GM21528 (cell line): ENCODE data around the gene RDH16.
"Not testable (repeated sequence)": the region's sequence is repeated elsewhere in the genome, so short reads cannot be mapped to it uniquely, and the experiment has no call there.

Experiments
- ATAC-seq: cut with Tn5 transposase; IDR thresholded peaks from one replicate; pipeline ENCODE4 v1.9.1; 2021; ENCODE audit warnings: mild to moderate bottlenecking, moderate library complexity; ENCODE audit not compliant: unreplicated experiment, low FRiP score

The RDH16 gene

DNA sequence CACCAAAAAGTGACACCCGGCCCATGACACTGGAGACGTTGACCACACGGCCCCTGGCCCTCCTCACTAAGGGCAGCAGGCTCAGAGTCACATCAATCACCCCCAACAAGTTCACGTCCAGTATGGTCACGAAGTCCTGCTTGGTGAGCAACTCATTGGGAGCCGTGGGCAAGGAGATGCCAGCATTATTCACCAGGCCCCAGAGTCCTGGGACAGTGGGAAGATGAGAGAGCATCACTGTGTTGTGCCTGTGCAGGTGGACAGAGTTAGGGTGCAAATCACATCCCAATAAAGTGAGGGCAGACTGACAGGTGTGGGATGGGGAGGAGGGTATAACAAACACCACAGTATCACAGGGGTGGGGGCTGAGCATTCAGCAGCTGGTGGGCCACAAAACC is 2.5 kb downstream of the RDH16 start:
- ATAC-seq, result no peak

GRCh38 chr12:56954057-56954957 is 3.1 kb downstream of the RDH16 start:
- no peak for ATAC-seq

- no peak for ATAC-seq
Measured at GRCh38 chr12:56953314-56953713, 4.1 kb downstream of the RDH16 start.

GRCh38 chr12:56951582-56952339 is 5.6 kb downstream of the RDH16 start:
- no peak for ATAC-seq

DNA sequence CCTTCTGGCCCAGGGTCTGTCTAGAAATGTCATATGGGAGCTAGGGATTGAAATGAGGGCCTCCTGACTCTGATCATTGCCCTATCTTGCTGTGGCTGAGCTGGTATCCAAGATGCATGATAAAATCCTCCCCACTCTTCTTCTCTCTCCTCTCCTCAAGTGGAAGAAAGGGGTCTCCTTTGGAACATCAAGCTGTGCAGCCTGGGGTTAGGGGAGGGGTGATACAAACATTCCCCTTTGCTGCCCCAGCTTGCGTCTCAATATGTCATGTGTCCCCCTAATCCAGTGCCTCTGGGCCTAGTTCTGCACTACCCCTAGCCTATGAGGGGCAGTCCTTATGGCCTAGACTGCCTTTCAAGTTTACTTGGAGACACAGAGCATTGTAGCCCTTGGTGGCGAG is 8.5 kb downstream of the RDH16 start:
- ATAC-seq, result no peak

GRCh38 chr12:56948457-56948777 is 9.0 kb downstream of the RDH16 start:
- no peak for ATAC-seq

GRCh38 chr12:56947633-56948456 is 9.6 kb downstream of the RDH16 start:
- no peak for ATAC-seq

- no peak for ATAC-seq
Measured at GRCh38 chr12:56943878-56944277, 13.5 kb downstream of the RDH16 start.

DNA sequence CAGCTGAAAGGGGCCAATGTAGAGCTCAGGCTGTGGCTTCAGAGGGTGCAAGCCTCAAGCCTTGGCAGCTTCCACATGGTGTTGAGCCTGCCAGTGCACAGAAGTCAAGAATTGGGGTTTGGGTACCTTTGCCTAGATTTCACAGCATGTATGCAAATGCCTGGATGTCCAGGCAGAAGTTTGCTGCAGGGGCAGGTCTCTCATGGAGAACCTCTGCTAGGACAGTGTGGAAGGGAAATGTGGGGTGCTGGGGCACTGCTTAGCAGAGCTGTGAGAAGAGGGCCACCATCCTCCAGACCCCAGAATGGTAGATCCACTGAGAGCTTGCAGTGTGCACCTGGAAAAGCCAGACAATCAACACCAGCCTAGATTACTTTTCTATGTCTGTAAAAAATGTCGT is 14.0 kb downstream of the RDH16 start:
- ATAC-seq, result not testable (repeated sequence)

GRCh38 chr12:56941299-56942017 is 15.9 kb downstream of the RDH16 start:
- ATAC-seq, result no peak

- not testable (repeated sequence) for ATAC-seq
Measured at GRCh38 chr12:56940942-56941298, 16.5 kb downstream of the RDH16 start.

DNA sequence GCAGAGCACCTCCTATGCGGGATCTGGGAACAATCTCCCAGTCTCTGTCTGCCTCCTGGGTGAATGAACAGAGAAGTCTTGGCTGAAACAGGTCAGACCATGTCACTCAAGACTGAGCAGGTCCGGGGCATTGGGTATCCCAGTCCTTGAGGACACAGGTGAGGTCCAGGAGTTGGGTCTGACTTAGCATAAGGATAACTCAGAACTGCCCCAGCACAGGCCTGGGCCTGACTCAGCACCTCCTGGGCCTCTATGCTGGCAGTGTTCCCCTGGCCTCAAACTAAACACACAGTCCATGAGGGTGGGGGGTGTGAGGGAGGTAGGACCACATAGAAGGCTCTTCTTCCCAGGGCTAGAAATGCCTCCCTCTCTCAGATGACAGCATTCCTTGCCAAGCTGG is 21.7 kb downstream of the RDH16 start:
- ATAC-seq, result no peak

- no peak for ATAC-seq
Measured at GRCh38 chr12:56935157-56935556, 22.3 kb downstream of the RDH16 start.

DNA sequence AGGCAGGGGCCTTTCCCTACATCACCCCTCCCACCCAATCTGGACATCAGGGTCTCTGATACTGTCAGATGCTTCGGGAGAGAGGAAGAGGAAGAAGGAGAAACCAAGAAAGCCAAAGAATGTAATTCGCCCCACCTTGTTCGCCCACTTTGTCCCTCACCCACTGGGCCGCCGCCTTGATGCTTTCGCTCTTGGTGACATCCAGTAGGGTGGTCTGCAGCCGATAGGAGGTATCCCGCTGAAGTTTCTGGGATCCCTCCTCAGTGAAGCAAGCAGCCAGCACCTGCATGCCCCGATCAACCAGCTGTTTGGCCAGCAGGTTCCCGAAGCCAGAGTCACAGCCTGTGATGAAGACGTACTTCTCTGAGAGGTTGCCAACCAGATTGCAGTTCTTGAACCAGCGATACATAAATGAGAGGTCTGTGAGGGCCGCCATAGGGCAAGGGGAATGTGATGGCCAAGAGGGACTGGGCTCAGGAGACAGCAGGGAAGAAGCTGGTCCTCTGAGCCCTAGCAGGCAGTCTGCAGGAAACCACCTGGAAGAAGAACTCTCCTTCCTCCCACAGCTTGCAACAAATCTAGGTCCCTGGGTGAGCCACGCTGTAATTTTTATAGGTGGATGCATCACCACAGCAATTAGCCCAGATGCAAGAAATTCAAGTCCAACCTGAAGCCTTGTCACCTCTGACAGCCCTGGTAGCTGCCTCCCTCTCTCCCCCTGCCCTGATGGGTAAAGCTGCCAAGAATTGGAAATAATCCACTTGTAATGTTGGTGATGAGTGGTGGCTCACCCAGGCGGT is 23.4 kb downstream of the RDH16 start, which contains the start of gene SDR9C7:
TSS of gene SDR9C7 (minus strand) at position 583 of the 800 bp plus-strand sequence. CDS start at position 436, 147 bp downstream.
- no peak for ATAC-seq

DNA sequence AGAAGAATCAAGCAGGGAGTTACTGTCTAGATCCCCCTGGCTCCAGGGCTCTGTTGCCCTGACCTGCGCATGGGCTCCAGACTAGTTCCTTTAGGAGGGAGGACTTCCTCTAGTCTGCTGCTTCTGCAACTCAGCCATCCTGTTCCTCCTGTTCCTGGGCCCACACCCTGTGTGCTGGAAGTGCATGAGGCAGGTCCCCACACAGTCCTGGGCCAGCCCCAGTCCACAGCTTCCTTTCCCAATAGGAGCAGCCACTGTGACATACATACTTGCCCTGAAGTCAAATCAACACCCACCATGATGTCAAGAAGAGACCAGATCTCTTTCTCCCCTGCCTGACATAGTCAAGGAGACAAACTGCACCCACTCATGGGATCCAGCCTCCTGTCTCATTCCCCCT is 24.5 kb downstream of the RDH16 start:
- no peak for ATAC-seq

DNA sequence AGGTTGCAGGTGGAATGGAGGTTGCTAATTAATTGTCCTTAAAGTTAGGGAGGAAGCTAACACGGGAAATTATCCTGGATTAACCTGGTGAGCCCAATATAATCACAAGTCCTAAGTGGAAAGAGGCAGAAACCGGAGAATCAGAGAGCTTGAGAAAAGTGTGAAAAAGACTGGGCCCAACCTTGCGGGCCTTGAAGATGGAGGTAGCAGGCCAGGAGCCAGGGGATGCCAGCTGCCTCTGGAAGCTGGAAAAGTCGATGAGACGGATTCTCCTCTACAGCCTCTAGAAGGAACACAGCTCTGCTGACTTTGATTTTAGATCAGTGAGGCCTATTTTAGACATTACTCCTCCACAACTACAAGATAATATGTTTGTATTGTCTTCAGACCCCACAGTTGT is 25.3 kb downstream of the RDH16 start:
- ATAC-seq, result no peak

DNA sequence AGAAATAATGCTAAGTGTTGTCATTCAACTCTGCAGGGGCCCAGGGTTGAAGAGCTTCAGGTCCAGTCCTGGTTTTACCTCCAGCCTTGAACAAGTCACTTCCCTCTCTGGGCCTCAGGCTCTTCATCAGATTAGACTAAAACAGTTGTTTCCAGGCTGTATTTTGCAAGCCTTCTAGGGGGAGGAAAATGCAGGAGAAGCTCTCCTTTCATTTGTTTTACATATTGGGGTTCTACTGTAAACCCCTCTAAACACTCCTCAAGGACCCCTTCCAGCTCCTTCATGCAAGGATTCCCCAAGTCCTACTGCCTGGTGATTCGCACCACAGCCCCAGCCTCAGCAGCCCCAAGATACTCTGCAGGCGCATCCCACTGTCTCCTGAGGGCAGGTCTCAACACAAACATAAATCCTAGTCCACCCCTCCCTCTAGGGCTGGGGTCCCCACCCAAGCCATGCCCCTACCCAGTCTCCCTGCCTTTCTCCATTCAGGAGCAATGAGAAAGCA is 25.9 kb downstream of the RDH16 start:
- no peak for ATAC-seq

DNA sequence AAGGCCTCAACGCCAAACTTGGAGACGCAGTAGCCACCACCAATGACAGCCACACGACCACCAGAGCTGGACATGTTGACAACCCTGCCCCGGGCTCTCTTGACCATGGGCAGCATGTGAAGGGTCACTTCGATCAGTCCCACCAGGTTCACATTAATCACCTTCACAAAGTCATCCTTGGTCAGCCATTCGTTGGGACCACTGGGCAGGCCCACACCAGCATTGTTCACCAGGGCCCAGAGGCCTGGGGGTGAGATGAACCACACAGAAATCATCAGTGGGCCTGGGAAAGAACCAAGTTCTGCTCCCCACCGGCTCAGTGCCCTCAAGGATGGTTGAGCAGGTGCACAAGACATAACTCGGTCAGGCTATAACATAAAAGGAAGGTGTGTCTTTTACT is 27.2 kb downstream of the RDH16 start:
- no peak for ATAC-seq

- no peak for ATAC-seq
Measured at GRCh38 chr12:56929780-56930179, 27.6 kb downstream of the RDH16 start.
